ENCODE measurements around the gene RARB.

DNA sequence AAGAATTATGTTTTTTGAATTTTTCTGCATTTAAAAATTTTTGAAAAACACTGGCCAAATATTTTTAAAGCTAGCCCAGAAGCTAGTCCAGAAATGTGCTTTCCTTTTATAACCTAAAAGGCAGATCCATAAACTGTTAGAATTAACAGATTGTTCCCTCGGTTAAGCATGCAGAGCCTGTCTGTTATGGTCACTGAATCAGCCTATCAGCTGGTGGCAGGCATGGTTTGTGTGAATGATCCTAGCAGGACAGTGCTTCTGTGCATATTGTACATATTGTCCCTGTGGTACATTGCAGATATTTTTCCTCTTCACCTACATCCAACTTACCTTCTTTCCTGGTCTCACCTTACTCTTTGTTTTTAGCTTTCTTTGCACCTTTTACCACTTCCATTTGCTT lies 53.3 kb downstream of the RARB start:
- TF ChIP-seq, protein P1, sequence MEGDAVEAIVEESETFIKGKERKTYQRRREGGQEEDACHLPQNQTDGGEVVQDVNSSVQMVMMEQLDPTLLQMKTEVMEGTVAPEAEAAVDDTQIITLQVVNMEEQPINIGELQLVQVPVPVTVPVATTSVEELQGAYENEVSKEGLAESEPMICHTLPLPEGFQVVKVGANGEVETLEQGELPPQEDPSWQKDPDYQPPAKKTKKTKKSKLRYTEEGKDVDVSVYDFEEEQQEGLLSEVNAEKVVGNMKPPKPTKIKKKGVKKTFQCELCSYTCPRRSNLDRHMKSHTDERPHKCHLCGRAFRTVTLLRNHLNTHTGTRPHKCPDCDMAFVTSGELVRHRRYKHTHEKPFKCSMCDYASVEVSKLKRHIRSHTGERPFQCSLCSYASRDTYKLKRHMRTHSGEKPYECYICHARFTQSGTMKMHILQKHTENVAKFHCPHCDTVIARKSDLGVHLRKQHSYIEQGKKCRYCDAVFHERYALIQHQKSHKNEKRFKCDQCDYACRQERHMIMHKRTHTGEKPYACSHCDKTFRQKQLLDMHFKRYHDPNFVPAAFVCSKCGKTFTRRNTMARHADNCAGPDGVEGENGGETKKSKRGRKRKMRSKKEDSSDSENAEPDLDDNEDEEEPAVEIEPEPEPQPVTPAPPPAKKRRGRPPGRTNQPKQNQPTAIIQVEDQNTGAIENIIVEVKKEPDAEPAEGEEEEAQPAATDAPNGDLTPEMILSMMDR (IDR thresholded peaks at IDR 0.05): no peak
- no peak for TF ChIP-seq POLR2A (IDR thresholded peaks at IDR 0.05)
- no peak for TF ChIP-seq EP300 (IDR thresholded peaks at IDR 0.05)
